SK-N-SH (cell line): ENCODE measurements around the gene ZNF429. TPM values are rescaled to one million over a fixed set of nuclear protein-coding genes. Genes with fewer than 3 reads are reported as not detected.

Source experiments
- CTCF ChIA-PET: fragments of 300-600, 350-600 bp; formaldehyde crosslinking; extraction: SDS; loops from one replicate; lab custom pipeline; 2021; lab: Yijun Ruan, JAX
- POLR2A ChIA-PET: fragments of 350-600 bp; sonication (Branson Sonifier 250); formaldehyde crosslinking; extraction: SDS; loops from one replicate; lab custom pipeline; 2020; ENCODE audit warnings: antibody characterized with exemption, inconsistent platforms; lab: Yijun Ruan, JAX
- DNase-seq: peaks from one replicate; pipeline ENCODE4 v3.0.0; 2012
- H2AFZ ChIP-seq: fragments of 200-600 bp; sonication (generic); 2 replicates; pipeline ENCODE4 v1.8.1; 2016; ENCODE audit warnings: antibody characterized with exemption, mild to moderate bottlenecking, low read depth
- H3F3A ChIP-seq: fragments of 200-600 bp; sonication (generic); replicated peaks from 2 replicates; pipeline ENCODE3; 2016; ENCODE audit warnings: antibody characterized with exemption, mild to moderate bottlenecking; ENCODE audit not compliant: insufficient read depth
- H3K27ac ChIP-seq, 2 experiments: fragments of 200-500 bp in 1 of 2; fragments of 200-600 bp in 1 of 2; sonication (Bioruptor generic) in 1 of 2; sonication (generic), shearing (Covaris generic) in 1 of 2; 2 replicates each; pipeline versions ENCODE4 v1.5.1 to v1.6.1; 2014 to 2016; ENCODE audit warnings: low read depth in 2 of 2, inconsistent platforms in 1 of 2, low read length in 1 of 2, mild to moderate bottlenecking in 1 of 2, mixed read lengths in 1 of 2
- H3K27me3 ChIP-seq: fragments of 200-600 bp; sonication (generic), shearing (Covaris generic); 2 replicates; pipeline ENCODE4 v1.6.1; 2016; ENCODE audit warnings: mixed run types; ENCODE audit not compliant: insufficient read depth
- H3K36me3 ChIP-seq, 2 experiments: fragments of 200-500 bp in 1 of 2; fragments of 200-600 bp in 1 of 2; sonication (Bioruptor generic) in 1 of 2; sonication (generic) in 1 of 2; replicated peaks in 1 of 2; 2 replicates each; pipeline versions ENCODE3 to v1.5.1; 2014 to 2016; ENCODE audit warnings: low read length in 1 of 2, mild to moderate bottlenecking in 1 of 2; ENCODE audit not compliant: insufficient read depth in 2 of 2, control insufficient read depth in 1 of 2
- H3K4me1 ChIP-seq, 2 experiments: fragments of 200-500 bp in 1 of 2; fragments of 200-600 bp in 1 of 2; sonication (Bioruptor generic) in 1 of 2; sonication (generic), shearing (Covaris generic) in 1 of 2; 2 replicates each; pipeline versions ENCODE4 v1.5.1 to v1.6.1; 2014 to 2016; ENCODE audit warnings: low read depth in 1 of 2, low read length in 1 of 2, mixed run types in 1 of 2; ENCODE audit not compliant: insufficient read depth in 2 of 2, control insufficient read depth in 1 of 2
- H3K4me2 ChIP-seq: fragments of 200-600 bp; sonication (generic), shearing (Covaris generic); 2 replicates; pipeline ENCODE4 v1.6.1; 2017; ENCODE audit warnings: mixed run types
- H3K4me3 ChIP-seq, 2 experiments: fragments of 200-500 bp in 1 of 2; fragments of 200-600 bp in 1 of 2; sonication (Bioruptor generic) in 1 of 2; sonication (generic), shearing (Covaris generic) in 1 of 2; 2 replicates each; pipeline versions ENCODE4 v1.5.1 to v1.8.1; 2014 to 2016; ENCODE audit warnings: low read depth in 2 of 2, inconsistent platforms in 1 of 2, low read length in 1 of 2, mild to moderate bottlenecking in 1 of 2, mixed read lengths in 1 of 2, moderate library complexity in 1 of 2
- H3K79me2 ChIP-seq: fragments of 200-600 bp; sonication (generic); 2 replicates; pipeline ENCODE4 v1.8.1; 2017; ENCODE audit warnings: mild to moderate bottlenecking; ENCODE audit not compliant: insufficient read depth
- H3K9ac ChIP-seq: fragments of 200-600 bp; sonication (generic); 2 replicates; pipeline ENCODE4 v1.6.1; 2017; ENCODE audit warnings: mixed run types
- H3K9me2 ChIP-seq: fragments of 200-600 bp; sonication (generic); 2 replicates; pipeline ENCODE4 v1.6.1; 2017; ENCODE audit warnings: mixed run types
- H3K9me3 ChIP-seq: fragments of 200-600 bp; sonication (generic); 2 replicates; pipeline ENCODE4 v1.6.1; 2017; ENCODE audit warnings: mixed run types, mild to moderate bottlenecking, moderate library complexity
- H4K20me1 ChIP-seq: fragments of 200-600 bp; sonication (generic); 2 replicates; pipeline ENCODE4 v1.6.1; 2017; ENCODE audit warnings: mild to moderate bottlenecking, mixed run types; ENCODE audit not compliant: insufficient read depth
- CHD2 ChIP-seq: fragments of 150-350 bp; IDR thresholded peaks from 2 replicates; pipeline ENCODE4 v1.6.1; 2018; ENCODE audit warnings: low read length; ENCODE audit not compliant: partially characterized antibody
- CTCF ChIP-seq: fragments of 200-600 bp; sonication (generic); IDR thresholded peaks from 2 replicates; pipeline ENCODE4 v1.6.1; 2017; ENCODE audit warnings: antibody characterized with exemption, mild to moderate bottlenecking, moderate library complexity
- EP300 ChIP-seq, 2 experiments: IDR thresholded peaks; 2 replicates each; pipeline versions ENCODE4 v1.4.0 to v1.6.1; 2012; ENCODE audit warnings: borderline replicate concordance in 1 of 2, low read depth in 1 of 2, low read length in 1 of 2
- FOXM1 ChIP-seq: IDR thresholded peaks from 2 replicates; pipeline ENCODE4 v1.4.0; 2012; ENCODE audit warnings: low read depth, mild to moderate bottlenecking
- JUND ChIP-seq: IDR thresholded peaks from 2 replicates; pipeline ENCODE4 v1.4.0; 2012
- MEF2A ChIP-seq: IDR thresholded peaks from 2 replicates; pipeline ENCODE4 v1.4.0; 2012; ENCODE audit warnings: low read depth, borderline replicate concordance
- RCOR1 ChIP-seq: fragments of 150-350 bp; IDR thresholded peaks from 2 replicates; pipeline ENCODE4 v1.6.1; 2017; ENCODE audit warnings: antibody characterized with exemption, low read length
- RFX5 ChIP-seq: IDR thresholded peaks from 2 replicates; pipeline ENCODE4 v1.6.1; 2012; ENCODE audit warnings: mild to moderate bottlenecking, improper control_type of control experiment, low read length
- TAF1 ChIP-seq: IDR thresholded peaks from 2 replicates; pipeline ENCODE4 v1.6.1; 2012; ENCODE audit warnings: low read depth, mild to moderate bottlenecking, low read length, moderate library complexity, borderline replicate concordance
- TEAD4 ChIP-seq: IDR thresholded peaks from 2 replicates; pipeline ENCODE4 v1.4.0; 2012; ENCODE audit warnings: mild to moderate bottlenecking, borderline replicate concordance; ENCODE audit not compliant: insufficient read depth
- YY1 ChIP-seq: IDR thresholded peaks from 2 replicates; pipeline ENCODE4 v1.4.0; 2012; ENCODE audit warnings: low read depth, mild to moderate bottlenecking
- ZBTB33 ChIP-seq: IDR thresholded peaks from 2 replicates; pipeline ENCODE4 v1.4.0; 2012; ENCODE audit warnings: low read depth, borderline replicate concordance
- WGBS: methylation state at CpG from one replicate; pipeline ENCODE4 v1.1.6; 2017; ENCODE audit warnings: low lambda C conversion rate; 5-methylcytosine and 5-hydroxymethylcytosine counted together
- polyA plus RNA-seq, 3 experiments: library from polyadenylated mRNA; depleted of rRNA; stranded (reverse); fragments of >200 nt; gene quantifications; 2 replicates each; pipeline ENCODE4 v1.2.3, GENCODE V29; 2012
- TF ChIP-seq, protein P1 (sequence below): fragments of 150-350 bp; IDR thresholded peaks from 2 replicates; pipeline ENCODE4 v1.6.1; 2016; ENCODE audit warnings: mild to moderate bottlenecking, low read depth, low read length
- TF ChIP-seq, protein P2 (sequence below): IDR thresholded peaks from 2 replicates; pipeline ENCODE4; 2012

Gene ZNF429
- polyA plus RNA-seq, 1 of the 3 experiments (the other 2 are of a cell fraction) = 5.6 TPM

- Histone ChIP-seq H3F3A (no peaks in the 10 kb centered on the region), H3K4me1 (no peaks in the 10 kb centered on the region), H2AFZ (no peak overlapping the region), H3K9me2 (no peaks in the 10 kb centered on the region), H3K79me2 (no peaks in the 10 kb centered on the region), H3K4me2 (no peak overlapping the region), H4K20me1 (no peaks in the 10 kb centered on the region), H3K27me3 (no peaks in the 10 kb centered on the region), H3K4me3 (no peak overlapping the region), H3K27ac (no peak overlapping the region), H3K9ac (no peak overlapping the region), H3K9me3 (0 out of 2 replicates have a peak, but pooled peaks cover 3% of the 10 kb centered on the region), H3K36me3 (no peaks in the 10 kb centered on the region)
- ChIA-PET CTCF (interaction anchor here (0.9 kb wide), 2 partner anchors 64 to 88 kb away, joined by 3 read pairs; no protein-coding TSS in a partner anchor), POLR2A (no interaction called here)
- DNase-seq = no peak
- WGBS = 0% methylated on average over 2 of the region's 2 CpGs
- TF ChIP-seq CHD2 (no peak), MEF2A (no peak), RCOR1 (no peak), YY1 (no peak), TAF1 (no peak), CTCF (no peak), FOXM1 (no peak), JUND (no peak), RFX5 (no peak), EP300 (IDR thresholded peaks at IDR 0.05; ENCODE audit: borderline replicate concordance in 1 of 2, low read depth in 1 of 2, low read length in 1 of 2) (no peak), TEAD4 (no peak), ZBTB33 (no peak)
- TF ChIP-seq, protein P1, sequence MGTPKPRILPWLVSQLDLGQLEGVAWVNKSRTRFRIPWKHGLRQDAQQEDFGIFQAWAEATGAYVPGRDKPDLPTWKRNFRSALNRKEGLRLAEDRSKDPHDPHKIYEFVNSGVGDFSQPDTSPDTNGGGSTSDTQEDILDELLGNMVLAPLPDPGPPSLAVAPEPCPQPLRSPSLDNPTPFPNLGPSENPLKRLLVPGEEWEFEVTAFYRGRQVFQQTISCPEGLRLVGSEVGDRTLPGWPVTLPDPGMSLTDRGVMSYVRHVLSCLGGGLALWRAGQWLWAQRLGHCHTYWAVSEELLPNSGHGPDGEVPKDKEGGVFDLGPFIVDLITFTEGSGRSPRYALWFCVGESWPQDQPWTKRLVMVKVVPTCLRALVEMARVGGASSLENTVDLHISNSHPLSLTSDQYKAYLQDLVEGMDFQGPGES = no peak
- TF ChIP-seq, protein P2, sequence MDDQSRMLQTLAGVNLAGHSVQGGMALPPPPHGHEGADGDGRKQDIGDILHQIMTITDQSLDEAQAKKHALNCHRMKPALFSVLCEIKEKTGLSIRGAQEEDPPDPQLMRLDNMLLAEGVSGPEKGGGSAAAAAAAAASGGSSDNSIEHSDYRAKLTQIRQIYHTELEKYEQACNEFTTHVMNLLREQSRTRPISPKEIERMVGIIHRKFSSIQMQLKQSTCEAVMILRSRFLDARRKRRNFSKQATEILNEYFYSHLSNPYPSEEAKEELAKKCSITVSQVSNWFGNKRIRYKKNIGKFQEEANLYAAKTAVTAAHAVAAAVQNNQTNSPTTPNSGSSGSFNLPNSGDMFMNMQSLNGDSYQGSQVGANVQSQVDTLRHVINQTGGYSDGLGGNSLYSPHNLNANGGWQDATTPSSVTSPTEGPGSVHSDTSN = no peak
Measured at GRCh38 chr19:21571316-21571715, 65.9 kb downstream of the ZNF429 start.
